Measurements from ENCODE around the gene GPR137B.
"Not testable (repeated sequence)": the region's sequence is repeated elsewhere in the genome, so short reads cannot be mapped to it uniquely, and the experiment has no call there.

The GPR137B gene

GRCh38 chr1:236161755-236162154 lies 19.4 kb downstream of the GPR137B start:
- DNase-seq: not testable (repeated sequence)

GRCh38 chr1:236163463-236164153 lies 21.3 kb downstream of the GPR137B start:
- no peak for DNase-seq

GRCh38 chr1:236164273-236164672 lies 21.9 kb downstream of the GPR137B start:
- no peak for DNase-seq

GRCh38 chr1:236165238-236165981 lies 23.1 kb downstream of the GPR137B start:
- no peak for DNase-seq

GRCh38 chr1:236166041-236166440 lies 23.7 kb downstream of the GPR137B start:
- DNase-seq: no peak

GRCh38 chr1:236167154-236167553 lies 24.8 kb downstream of the GPR137B start:
- DNase-seq: no peak

- DNase-seq: no peak
Measured at GRCh38 chr1:236167578-236167977, 25.2 kb downstream of the GPR137B start.

- DNase-seq: no peak
Measured at GRCh38 chr1:236168716-236169429, 26.5 kb downstream of the GPR137B start.

- DNase-seq: no peak
Measured at GRCh38 chr1:236172041-236172579, 29.8 kb downstream of the GPR137B start.

GRCh38 chr1:236173174-236173767 lies 30.9 kb downstream of the GPR137B start:
- DNase-seq: no peak

- DNase-seq: no peak
Measured at GRCh38 chr1:236175642-236176336, 33.5 kb downstream of the GPR137B start.

- DNase-seq: no peak
Measured at GRCh38 chr1:236176337-236177336, 34.3 kb downstream of the GPR137B start.

GRCh38 chr1:236179634-236180033 lies 37.3 kb downstream of the GPR137B start:
- no peak for DNase-seq

- DNase-seq: no peak
Measured at GRCh38 chr1:236181059-236181458, 38.7 kb downstream of the GPR137B start.

- DNase-seq: no peak
Measured at GRCh38 chr1:236185687-236186086, 43.3 kb downstream of the GPR137B start.

- DNase-seq: not testable (repeated sequence)
Measured at GRCh38 chr1:236186471-236186870, 44.1 kb downstream of the GPR137B start.

GRCh38 chr1:236188084-236188483 lies 45.7 kb downstream of the GPR137B start:
- DNase-seq: not testable (repeated sequence)

GRCh38 chr1:236193184-236193583 lies 50.8 kb downstream of the GPR137B start:
- DNase-seq: no peak

GRCh38 chr1:236200925-236201324 lies 58.6 kb downstream of the GPR137B start:
- DNase-seq: no peak

GRCh38 chr1:236201786-236202185 lies 59.4 kb downstream of the GPR137B start:
- DNase-seq: no peak

- DNase-seq: no peak
Measured at GRCh38 chr1:236204039-236204438, 61.7 kb downstream of the GPR137B start.

All from activated CD4-positive, CD25-positive, alpha-beta regulatory T cell treated with anti-CD3 and anti-CD28 coated beads, Interleukin-2, amount 50 U/mL, for 72 hours (primary cell).